ENCODE results near the gene PYGB.

The PYGB gene

DNA sequence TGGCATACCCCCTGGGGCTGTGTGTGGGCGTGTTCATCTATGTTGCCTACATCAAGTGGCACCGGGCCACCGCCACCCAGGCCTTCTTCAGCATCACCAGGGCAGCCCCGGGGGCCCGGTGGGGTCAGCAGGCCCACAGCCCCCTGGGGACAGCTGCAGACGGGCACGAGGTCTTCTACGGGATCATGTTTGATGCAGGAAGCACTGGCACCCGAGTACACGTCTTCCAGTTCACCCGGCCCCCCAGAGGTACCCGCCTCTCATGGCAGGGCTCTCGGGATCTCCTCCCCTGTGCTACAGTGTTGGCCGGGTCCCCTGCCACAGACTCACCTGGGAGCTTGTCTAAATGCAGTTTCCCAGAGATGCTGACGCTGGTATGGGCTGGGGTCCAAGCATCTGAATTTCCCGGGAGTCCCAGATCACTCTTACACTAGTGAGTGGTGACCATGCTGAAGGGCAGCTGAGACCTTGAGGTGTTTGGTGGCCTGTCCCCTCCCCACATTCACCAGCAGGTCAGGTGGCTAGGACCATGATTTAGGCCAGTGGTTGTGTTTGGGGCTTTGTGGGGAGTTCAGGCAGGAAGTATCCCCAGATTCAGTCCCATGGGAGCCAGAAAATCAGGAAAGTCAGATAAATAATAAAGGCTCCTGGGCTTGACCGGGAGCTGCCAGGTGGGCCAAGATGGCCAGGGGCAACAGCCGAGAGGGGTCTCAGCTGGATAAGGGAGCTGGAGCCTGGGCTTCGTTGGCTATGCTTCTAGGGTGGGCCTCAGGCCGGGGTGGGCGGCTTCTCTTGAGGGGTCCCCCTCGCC lies 40.5 kb upstream of the PYGB start:
- Histone ChIP-seq H3K36me3 (ENCODE audit: insufficient read depth, low read length) (peaks cover 22% of the 10 kb centered on the region; the same call in 1 of the 2 replicates), H3K9ac (ENCODE audit: low read depth, low read length) (no peak overlapping the region), H3K9me3 (ENCODE audit: insufficient read depth, low read depth, low read length) (no peaks in the 10 kb centered on the region), H3K4me1 (ENCODE audit: insufficient read depth, low read length) (peaks cover 4% of the 10 kb centered on the region; the same call in 1 of the 2 replicates), H3K4me3 (ENCODE audit: low read length) (no peak overlapping the region), H3K27ac (ENCODE audit: low read depth, low read length) (no peak overlapping the region), H3K27me3 (ENCODE audit: insufficient read depth, low read length) (no peaks in the 10 kb centered on the region)
- 95% methylated on average over 22 of the region's 22 CpGs for whole genome bisulfite sequencing

DNA sequence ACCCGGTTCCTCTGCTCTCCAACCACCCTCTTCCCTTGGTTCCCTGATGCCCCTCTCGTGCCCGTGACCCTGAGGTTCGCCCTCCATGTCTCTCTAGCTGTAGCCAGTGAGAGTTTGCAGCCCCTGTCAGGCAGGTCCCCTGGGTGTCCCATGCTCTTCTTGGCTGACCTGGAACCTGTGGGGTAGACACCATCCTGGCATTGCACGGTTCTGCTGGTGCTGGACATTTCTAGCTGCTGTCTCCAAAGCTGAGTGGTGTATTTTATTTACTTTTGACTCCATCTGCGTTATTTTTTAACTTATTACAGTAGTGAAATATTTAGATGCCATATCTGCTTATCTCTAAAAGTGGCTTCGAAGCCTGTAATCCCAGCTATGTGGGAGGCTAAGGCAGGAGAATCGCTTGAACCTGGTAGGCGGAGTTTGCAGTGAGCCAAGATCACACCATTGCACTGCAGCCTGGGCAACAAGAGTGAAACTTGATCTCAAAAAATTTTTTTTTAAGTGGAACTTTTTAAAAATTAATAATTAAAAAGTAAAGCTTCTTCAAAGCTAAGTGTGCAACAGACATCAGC lies 39.8 kb upstream of the PYGB start:
- no peaks in the 10 kb centered on the region for H3K27me3 ChIP-seq (ENCODE audit: insufficient read depth, low read length)
- no peak overlapping the region for H3K27ac ChIP-seq (ENCODE audit: low read depth, low read length)
- H3K4me1 ChIP-seq (ENCODE audit: insufficient read depth, low read length): peaks cover 4% of the 10 kb centered on the region; the same call in 1 of the 2 replicates
- no peak overlapping the region for H3K9ac ChIP-seq (ENCODE audit: low read depth, low read length)
- H3K4me3 ChIP-seq (ENCODE audit: low read length): no peak overlapping the region
- WGBS: 91% methylated on average over 8 of the region's 9 CpGs
- H3K9me3 ChIP-seq (ENCODE audit: insufficient read depth, low read depth, low read length): no peaks in the 10 kb centered on the region
- H3K36me3 ChIP-seq (ENCODE audit: insufficient read depth, low read length): peaks cover 26% of the 10 kb centered on the region

DNA sequence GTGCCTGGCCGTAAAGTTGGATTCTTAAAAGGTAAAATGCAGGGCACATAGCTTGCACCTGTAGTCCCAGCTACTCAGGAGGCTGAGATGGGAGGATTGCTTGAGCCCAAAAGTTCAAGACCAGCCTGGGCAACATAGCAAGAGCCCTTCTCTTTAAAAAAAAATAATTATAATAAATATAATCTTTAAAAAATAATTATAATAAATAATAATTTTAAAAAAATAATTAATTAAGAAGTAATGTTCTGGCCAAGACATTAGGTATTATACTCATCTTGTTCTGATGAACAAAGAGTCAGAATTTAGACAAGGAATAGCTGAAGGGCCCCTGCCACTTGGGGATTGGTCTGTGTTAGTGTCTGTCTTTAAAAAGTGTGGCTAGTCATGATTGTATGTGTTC lies 38.5 kb upstream of the PYGB start:
- Histone ChIP-seq H3K27me3 (ENCODE audit: insufficient read depth, low read length) (no peaks in the 10 kb centered on the region), H3K4me1 (ENCODE audit: insufficient read depth, low read length) (peaks cover 4% of the 10 kb centered on the region; the same call in 1 of the 2 replicates), H3K27ac (ENCODE audit: low read depth, low read length) (no peak overlapping the region), H3K36me3 (ENCODE audit: insufficient read depth, low read length) (peaks cover 39% of the 10 kb centered on the region), H3K4me3 (ENCODE audit: low read length) (no peak overlapping the region), H3K9ac (ENCODE audit: low read depth, low read length) (no peak overlapping the region), H3K9me3 (ENCODE audit: insufficient read depth, low read depth, low read length) (no peaks in the 10 kb centered on the region)
- WGBS: 93% methylated on average over 1 of the region's 1 CpG

DNA sequence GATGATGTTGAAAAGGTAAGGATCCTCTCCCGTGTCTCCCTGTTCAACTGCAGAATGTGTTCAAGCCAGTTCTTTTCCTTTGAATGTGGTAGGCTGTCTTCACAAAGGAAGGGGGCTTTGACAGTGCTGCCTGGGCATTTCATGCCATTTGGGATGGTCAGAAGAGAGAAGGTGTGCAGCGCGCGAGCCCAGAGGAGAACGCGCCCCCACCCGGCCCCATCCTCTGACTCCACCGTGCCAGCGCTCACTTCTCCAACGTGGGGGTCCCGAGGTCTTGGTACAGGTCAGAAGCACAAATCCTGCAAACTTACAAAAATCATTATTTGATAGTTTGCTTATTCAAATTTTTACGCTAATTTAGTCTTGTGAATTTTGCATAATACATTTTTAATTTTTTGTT lies 38.0 kb upstream of the PYGB start:
- no peaks in the 10 kb centered on the region for H3K27me3 ChIP-seq (ENCODE audit: insufficient read depth, low read length)
- no peaks in the 10 kb centered on the region for H3K9me3 ChIP-seq (ENCODE audit: insufficient read depth, low read depth, low read length)
- no peak overlapping the region for H3K9ac ChIP-seq (ENCODE audit: low read depth, low read length)
- H3K4me1 ChIP-seq (ENCODE audit: insufficient read depth, low read length): peaks cover 1% of the 10 kb centered on the region; the same call in 1 of the 2 replicates
- H3K27ac ChIP-seq (ENCODE audit: low read depth, low read length): no peak overlapping the region
- no peak overlapping the region for H3K4me3 ChIP-seq (ENCODE audit: low read length)
- 96% methylated on average over 12 of the region's 12 CpGs for WGBS
- peaks cover 44% of the 10 kb centered on the region for H3K36me3 ChIP-seq (ENCODE audit: insufficient read depth, low read length)

DNA sequence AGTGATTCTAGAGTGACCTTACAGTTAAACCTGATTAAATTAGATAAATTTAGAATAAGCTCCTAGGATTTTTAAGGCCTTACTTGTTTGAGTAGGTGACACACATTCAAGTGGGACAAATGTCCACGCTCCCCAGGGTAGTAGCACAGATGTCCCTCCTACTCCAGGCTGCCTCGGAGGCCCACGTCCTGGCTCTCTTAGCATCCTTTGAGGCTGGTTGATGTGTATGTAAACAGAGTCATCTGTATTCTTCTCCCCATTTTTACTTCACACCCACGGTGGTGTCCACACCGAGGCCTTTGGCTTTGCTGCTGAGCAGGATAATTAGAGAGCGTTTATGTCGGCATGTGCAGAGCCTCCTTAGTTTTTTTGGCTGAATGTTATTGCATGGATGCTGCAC lies 36.6 kb upstream of the PYGB start:
- H3K9ac ChIP-seq (ENCODE audit: low read depth, low read length): no peak overlapping the region
- no peak overlapping the region for H3K27ac ChIP-seq (ENCODE audit: low read depth, low read length)
- H3K9me3 ChIP-seq (ENCODE audit: insufficient read depth, low read depth, low read length): no peaks in the 10 kb centered on the region
- H3K4me1 ChIP-seq (ENCODE audit: insufficient read depth, low read length): no peaks in the 10 kb centered on the region
- H3K27me3 ChIP-seq (ENCODE audit: insufficient read depth, low read length): no peaks in the 10 kb centered on the region
- 99% methylated on average over 5 of the region's 7 CpGs for WGBS
- H3K4me3 ChIP-seq (ENCODE audit: low read length): no peak overlapping the region
- H3K36me3 ChIP-seq (ENCODE audit: insufficient read depth, low read length): peaks cover 57% of the 10 kb centered on the region

DNA sequence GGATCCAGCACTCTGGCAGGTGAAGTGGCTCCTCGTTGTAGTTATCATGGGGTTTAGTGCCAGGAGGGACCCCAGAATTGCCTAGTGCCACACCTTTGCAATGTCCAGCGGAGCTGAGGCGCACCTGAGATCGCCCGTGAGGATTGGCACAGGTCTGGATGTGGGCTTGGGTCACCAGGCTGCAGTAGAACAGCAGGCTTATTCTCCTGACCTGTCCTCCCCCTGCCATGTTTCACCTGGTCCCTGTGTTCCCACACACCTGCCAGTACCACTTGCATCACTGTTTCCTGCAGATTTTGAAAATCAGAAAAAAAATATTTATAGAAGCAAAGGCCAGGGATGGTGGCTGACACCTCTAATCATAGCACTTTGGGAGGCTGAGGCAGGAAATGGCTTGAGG lies 35.6 kb upstream of the PYGB start:
- 94% methylated on average over 5 of the region's 5 CpGs for WGBS

DNA sequence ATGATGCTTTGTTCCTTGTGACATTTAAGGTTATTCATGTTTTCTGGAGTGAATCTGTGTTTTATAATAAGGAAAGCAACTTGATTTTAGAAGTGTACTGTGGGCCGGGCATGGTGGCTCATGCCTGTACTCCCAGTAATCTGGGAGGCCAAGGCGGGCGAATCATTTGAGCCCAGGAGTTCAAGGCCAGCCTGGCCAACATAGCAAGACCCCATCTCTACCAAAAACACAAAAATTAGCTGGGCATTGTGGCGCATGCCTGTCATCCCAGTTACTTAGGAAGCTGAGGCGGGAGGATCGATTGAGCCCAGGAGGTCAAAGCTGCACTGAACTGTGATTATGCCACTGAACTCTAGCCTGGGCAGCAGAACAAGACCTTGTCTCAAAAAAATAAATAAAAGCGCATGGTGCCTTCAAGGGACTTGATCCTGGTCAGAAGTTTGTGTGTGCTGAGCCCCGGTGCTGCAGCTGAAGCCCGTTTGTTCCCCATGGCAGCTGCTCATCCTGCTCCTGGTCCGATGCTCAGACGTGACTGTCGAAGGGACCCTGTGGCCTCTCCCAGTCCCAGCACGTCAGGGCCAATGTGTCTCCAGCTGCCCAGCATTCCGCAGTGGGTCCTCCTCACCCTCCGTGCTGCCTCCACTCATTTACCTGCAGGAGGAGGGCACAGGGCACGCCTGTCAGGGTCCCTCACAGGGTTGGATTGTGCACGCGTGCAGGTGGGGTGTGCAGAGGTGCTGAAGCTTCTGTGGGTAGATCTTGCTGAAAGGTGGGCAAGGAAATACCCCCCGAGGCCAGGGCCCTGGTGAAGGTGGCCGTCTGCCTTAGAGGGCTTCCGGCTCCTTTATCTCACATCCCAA lies 34.1 kb upstream of the PYGB start:
- Histone ChIP-seq H3K27ac (ENCODE audit: low read depth, low read length) (no peak overlapping the region), H3K9ac (ENCODE audit: low read depth, low read length) (no peak overlapping the region), H3K4me3 (ENCODE audit: low read length) (no peak overlapping the region), H3K4me1 (ENCODE audit: insufficient read depth, low read length) (no peaks in the 10 kb centered on the region), H3K9me3 (ENCODE audit: insufficient read depth, low read depth, low read length) (no peaks in the 10 kb centered on the region), H3K27me3 (ENCODE audit: insufficient read depth, low read length) (no peaks in the 10 kb centered on the region), H3K36me3 (ENCODE audit: insufficient read depth, low read length) (peaks cover 69% of the 10 kb centered on the region)
- WGBS: 91% methylated on average over 21 of the region's 21 CpGs

More for the DNA sequence above, 35.6 kb upstream of the PYGB start:
- H3K4me3 ChIP-seq (ENCODE audit: low read length): no peak overlapping the region
- H3K9ac ChIP-seq (ENCODE audit: low read depth, low read length): no peak overlapping the region
- H3K9me3 ChIP-seq (ENCODE audit: insufficient read depth, low read depth, low read length): no peaks in the 10 kb centered on the region
- no peaks in the 10 kb centered on the region for H3K4me1 ChIP-seq (ENCODE audit: insufficient read depth, low read length)
- no peak overlapping the region for H3K27ac ChIP-seq (ENCODE audit: low read depth, low read length)
- peaks cover 63% of the 10 kb centered on the region for H3K36me3 ChIP-seq (ENCODE audit: insufficient read depth, low read length)
- no peaks in the 10 kb centered on the region for H3K27me3 ChIP-seq (ENCODE audit: insufficient read depth, low read length)

DNA sequence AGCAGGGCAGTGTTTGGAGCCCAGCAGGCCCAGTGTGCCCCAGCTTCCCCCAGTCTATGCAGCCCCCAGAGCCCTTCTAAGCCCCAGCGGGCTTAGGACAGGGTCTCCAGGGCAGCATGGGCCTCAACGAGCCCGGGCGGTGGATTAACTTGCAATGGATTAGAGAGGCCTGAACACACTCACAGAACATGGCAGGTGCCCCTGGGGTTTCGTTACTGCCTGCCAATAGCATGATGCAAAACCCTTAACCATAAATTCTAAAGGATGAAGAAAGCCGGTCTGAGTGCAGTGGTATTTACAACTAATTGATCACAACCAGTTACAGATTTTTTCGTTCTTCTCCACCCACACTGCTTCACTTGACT lies 33.5 kb upstream of the PYGB start:
- Histone ChIP-seq H3K9ac (ENCODE audit: low read depth, low read length) (no peak overlapping the region), H3K36me3 (ENCODE audit: insufficient read depth, low read length) (peaks cover 69% of the 10 kb centered on the region), H3K27ac (ENCODE audit: low read depth, low read length) (no peak overlapping the region), H3K27me3 (ENCODE audit: insufficient read depth, low read length) (no peaks in the 10 kb centered on the region), H3K4me3 (ENCODE audit: low read length) (no peak overlapping the region), H3K9me3 (ENCODE audit: insufficient read depth, low read depth, low read length) (no peaks in the 10 kb centered on the region), H3K4me1 (ENCODE audit: insufficient read depth, low read length) (no peaks in the 10 kb centered on the region)
- WGBS: 89% methylated on average over 7 of the region's 7 CpGs

DNA sequence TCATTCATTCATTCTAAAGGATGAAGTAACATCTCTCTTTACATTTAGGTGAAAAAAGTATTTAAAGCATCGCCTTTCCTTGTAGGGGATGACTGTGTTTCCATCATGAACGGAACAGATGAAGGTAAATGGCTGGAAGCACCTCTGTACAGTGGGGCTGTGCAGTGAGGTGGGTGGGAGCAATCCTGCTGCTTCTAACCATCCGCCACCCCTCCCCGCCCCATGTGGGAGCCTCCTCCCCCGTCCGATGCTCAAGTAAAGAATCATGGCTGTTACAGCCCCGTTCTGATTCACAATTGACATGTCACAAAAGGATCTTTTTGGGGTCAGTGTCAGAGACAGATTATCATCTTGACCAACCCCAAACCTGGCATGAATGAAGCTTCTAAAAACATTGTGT lies 33.1 kb upstream of the PYGB start:
- no peaks in the 10 kb centered on the region for H3K27me3 ChIP-seq (ENCODE audit: insufficient read depth, low read length)
- H3K9me3 ChIP-seq (ENCODE audit: insufficient read depth, low read depth, low read length): no peaks in the 10 kb centered on the region
- H3K4me3 ChIP-seq (ENCODE audit: low read length): no peak overlapping the region
- 97% methylated on average over 7 of the region's 7 CpGs for WGBS
- no peak overlapping the region for H3K27ac ChIP-seq (ENCODE audit: low read depth, low read length)
- H3K4me1 ChIP-seq (ENCODE audit: insufficient read depth, low read length): no peaks in the 10 kb centered on the region
- H3K36me3 ChIP-seq (ENCODE audit: insufficient read depth, low read length): peaks cover 67% of the 10 kb centered on the region
- H3K9ac ChIP-seq (ENCODE audit: low read depth, low read length): no peak overlapping the region

DNA sequence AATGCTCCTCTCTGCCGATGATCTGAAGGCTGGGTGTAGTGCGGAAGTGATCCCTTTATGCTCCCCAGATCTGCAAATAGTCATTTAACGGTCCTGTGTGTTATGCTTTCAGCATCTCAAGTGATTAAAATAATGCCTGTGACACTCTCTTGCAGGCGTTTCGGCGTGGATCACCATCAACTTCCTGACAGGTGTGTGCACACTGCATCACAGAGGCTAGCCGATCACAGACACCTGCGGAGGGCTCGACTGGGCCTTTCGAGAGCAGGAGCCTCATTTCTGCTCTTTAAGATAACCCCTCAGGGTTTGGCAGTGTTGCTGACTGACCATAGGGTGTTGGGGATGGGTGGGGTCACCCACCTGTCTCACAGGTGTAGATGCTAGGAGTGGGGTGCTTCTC lies 32.4 kb upstream of the PYGB start:
- Histone ChIP-seq H3K4me3 (ENCODE audit: low read length) (no peak overlapping the region), H3K27me3 (ENCODE audit: insufficient read depth, low read length) (no peaks in the 10 kb centered on the region), H3K4me1 (ENCODE audit: insufficient read depth, low read length) (no peaks in the 10 kb centered on the region), H3K27ac (ENCODE audit: low read depth, low read length) (no peak overlapping the region), H3K9ac (ENCODE audit: low read depth, low read length) (no peak overlapping the region), H3K9me3 (ENCODE audit: insufficient read depth, low read depth, low read length) (no peaks in the 10 kb centered on the region), H3K36me3 (ENCODE audit: insufficient read depth, low read length) (peaks cover 62% of the 10 kb centered on the region)
- WGBS: 95% methylated on average over 10 of the region's 10 CpGs
